HepG2 (cell line): ENCODE data around the gene SLC12A1. TPM values are rescaled to one million over a fixed set of nuclear protein-coding genes. Genes with fewer than 3 reads are reported as not detected.

Source experiments
- ATAC-seq: fragments of 200-7000 bp; cut with Tn5 transposase; 3 replicates; pipeline ENCODE4 v1.9.1; 2020; ENCODE audit warnings: mild to moderate bottlenecking, moderate library complexity
- BruUV-seq: library from RNA; stranded (reverse); fragments of 400-500 nt; replicated peaks from 2 replicates; lab custom pipeline; 2021; lab: Mats Ljungman, UMichigan
- CTCF ChIA-PET: fragments of 300-600 bp; formaldehyde crosslinking; extraction: SDS; loops from one replicate; lab custom pipeline; 2021; ENCODE audit warnings: low total read pairs, inconsistent platforms, low intra/inter-chr PET ratio; lab: Yijun Ruan, JAX
- POLR2A ChIA-PET: fragments of 350-600 bp; sonication (Branson Sonifier 250); formaldehyde crosslinking; loops from one replicate; lab custom pipeline; 2020; ENCODE audit warnings: antibody characterized with exemption, inconsistent platforms; lab: Yijun Ruan, JAX
- DNase-seq: peaks from one replicate; pipeline ENCODE4 v3.0.0-alpha.2; 2015; ENCODE audit warnings: low spot score
- FAIRE-seq: peaks from 3 replicates; lab custom pipeline; 2011; peaks lifted over from hg19 to GRCh38; lab: Jason Lieb, UNC
- H2AFZ ChIP-seq: one replicate; pipeline ENCODE4 v1.6.1; 2011; ENCODE audit warnings: low read length, inconsistent platforms
- H3K27ac ChIP-seq: fragments of 300-600 bp; 3 replicates; pipeline ENCODE4 v1.8.0; 2011; ENCODE audit warnings: mixed run types, mild to moderate bottlenecking, mixed read lengths, low read length, inconsistent platforms; ENCODE audit not compliant: insufficient read depth; ENCODE audit errors: extremely low read length
- H3K27me3 ChIP-seq, 2 experiments: fragments of 200-600 bp in 1 of 2; 2 replicates in 1 of 2; 3 replicates in 1 of 2; pipeline versions ENCODE4 v1.6.0 to v1.8.0; 2011; ENCODE audit warnings: low read length in 2 of 2, mild to moderate bottlenecking in 2 of 2, moderate library complexity in 2 of 2, inconsistent platforms in 1 of 2; ENCODE audit not compliant: insufficient read depth in 2 of 2, control insufficient read depth in 1 of 2
- H3K36me3 ChIP-seq, 2 experiments: fragments of 200-600 bp in 1 of 2; replicated peaks in 1 of 2; 2 replicates in 1 of 2; 3 replicates in 1 of 2; pipeline versions ENCODE4 v1.5.1 to v1.8.0; 2011; ENCODE audit warnings: low read length in 2 of 2, inconsistent platforms in 1 of 2; ENCODE audit not compliant: insufficient read depth in 2 of 2, control insufficient read depth in 1 of 2
- H3K4me1 ChIP-seq: 2 replicates; pipeline ENCODE4 v1.5.1; 2012; ENCODE audit warnings: low read length, inconsistent platforms; ENCODE audit not compliant: insufficient read depth
- H3K4me2 ChIP-seq: 2 replicates; pipeline ENCODE4 v1.6.0; 2011; ENCODE audit warnings: low read depth, low read length, inconsistent platforms
- H3K4me3 ChIP-seq, 3 experiments: fragments of 200-600 bp in 1 of 3; sonication (generic), shearing (Covaris generic) in 1 of 3; replicated peaks in 1 of 3; 2 replicates each; pipeline ENCODE4 v1.5.1; 2011 to 2016; ENCODE audit warnings: low read length in 3 of 3, inconsistent platforms in 2 of 3, low read depth in 2 of 3, mild to moderate bottlenecking in 2 of 3, control low read depth in 1 of 3, mixed read lengths in 1 of 3; ENCODE audit not compliant: insufficient read depth in 1 of 3
- H3K79me2 ChIP-seq: one replicate; pipeline ENCODE4 v1.6.1; 2011; ENCODE audit warnings: low read length, inconsistent platforms; ENCODE audit not compliant: insufficient read depth
- H3K9ac ChIP-seq: 2 replicates; pipeline ENCODE4 v1.6.0; 2011; ENCODE audit warnings: mild to moderate bottlenecking, low read depth, low read length, inconsistent platforms; ENCODE audit not compliant: insufficient read depth
- H3K9me3 ChIP-seq: 2 replicates; pipeline ENCODE4 v1.5.1; 2012; ENCODE audit warnings: mild to moderate bottlenecking, low read length
- H4K20me1 ChIP-seq: 2 replicates; pipeline ENCODE4 v1.6.0; 2011; ENCODE audit warnings: inconsistent platforms, mild to moderate bottlenecking, low read length, moderate library complexity; ENCODE audit not compliant: insufficient read depth
- ARHGAP35 ChIP-seq: sonication (generic); formaldehyde crosslinking; IDR thresholded peaks from 2 replicates; pipeline ENCODE4 v1.9.0; 2022; ENCODE audit warnings: mild to moderate bottlenecking, inconsistent platforms, moderate library complexity, missing genetic modification reagents, borderline replicate concordance
- HBP1 ChIP-seq: IDR thresholded peaks from 2 replicates; pipeline ENCODE4 v1.6.1; 2016; ENCODE audit warnings: low read depth, control low read depth
- KLF16 ChIP-seq, 2 experiments: sonication (generic) in 1 of 2; formaldehyde crosslinking in 1 of 2; IDR thresholded peaks; 2 replicates each; pipeline versions ENCODE4 v1.6.1 to v1.8.0; 2016 to 2023; ENCODE audit warnings: missing genetic modification reagents in 2 of 2, missing compliant biosample characterization in 1 of 2
- NKX3-1 ChIP-seq: sonication (generic); formaldehyde crosslinking; IDR thresholded peaks from 2 replicates; pipeline ENCODE4 v1.5.0; 2020; ENCODE audit warnings: missing genetic modification reagents
- ZMYM4 ChIP-seq: sonication (generic); formaldehyde crosslinking; IDR thresholded peaks from 2 replicates; pipeline ENCODE4 v1.8.1; 2023; ENCODE audit warnings: mild to moderate bottlenecking, missing genetic modification reagents
- ZNF12 ChIP-seq: sonication (generic); formaldehyde crosslinking; IDR thresholded peaks from 2 replicates; pipeline ENCODE4 v1.5.0; 2020; ENCODE audit warnings: missing genetic modification reagents
- ZNF142 ChIP-seq: sonication (generic); formaldehyde crosslinking; IDR thresholded peaks from 2 replicates; pipeline ENCODE4 v1.4.0; 2020; ENCODE audit warnings: missing genetic modification reagents
- ZNF816 ChIP-seq: sonication (generic); formaldehyde crosslinking; IDR thresholded peaks from 2 replicates; pipeline ENCODE4 v1.8.0; 2022; ENCODE audit warnings: missing genetic modification reagents, mild to moderate bottlenecking, borderline replicate concordance
- WGBS: methylation state at CpG from one replicate; pipeline ENCODE4 v1.1.6; 2017; ENCODE audit warnings: low lambda C conversion rate; 5-methylcytosine and 5-hydroxymethylcytosine counted together
- in situ Hi-C: cut with HindIII; loops from 2 replicates; pipeline ENCODE4 v1.10.0; 2017; ENCODE audit warnings: low pct_unique_long_range_greater_than_20kb; ENCODE audit not compliant: extremely low pct_ligation_motif_present
- intact Hi-C: fragments of 100-400 bp; cut with micrococcal nuclease; formaldehyde crosslinking; loops from one replicate; pipeline ENCODE4 v1.10.0; 2022; ENCODE audit not compliant: unreplicated experiment
- polyA plus RNA-seq, 8 experiments: library from polyadenylated mRNA; depleted of rRNA in 3 of 8; stranded (reverse) in 7 of 8; unstranded in 1 of 8; fragments of >200 nt; fragmentation: Illumina TruSeq in 4 of 8; extraction: Trizol in 4 of 8; gene quantifications; 2 replicates each; pipeline versions ENCODE4 v1.2.1 to v1.2.3, GENCODE V29; 2011 to 2016; ENCODE audit warnings: low read depth in 4 of 8, missing spikeins in 1 of 8, mixed read lengths in 1 of 8; ENCODE audit not compliant: insufficient read depth in 1 of 8
- total RNA-seq, 5 experiments: library from RNA; depleted of rRNA; stranded (reverse); fragments of >200 nt; fragmentation: Illumina TruSeq; extraction: Trizol; gene quantifications; 2 replicates each; pipeline ENCODE4 v1.2.3, GENCODE V29; 2016; ENCODE audit warnings: low read depth in 1 of 5
- TF ChIP-seq, protein P1 (sequence below), 2 experiments: IDR thresholded peaks; 2 replicates each; pipeline ENCODE4 v1.6.1; 2011 to 2012; ENCODE audit warnings: low read length in 2 of 2, borderline replicate concordance in 1 of 2, low read depth in 1 of 2, mild to moderate bottlenecking in 1 of 2, moderate library complexity in 1 of 2
- TF ChIP-seq, protein P2 (sequence below): IDR thresholded peaks from 2 replicates; pipeline ENCODE4 v1.6.1; 2018; ENCODE audit warnings: missing genetic modification reagents

The SLC12A1 gene
- total and polyA plus RNA-seq, 2 of the 13 experiments (the other 11 are each of a cell fraction or from before 2014, with no cell fraction given): not detected

- no peak overlapping the region for H3K9ac ChIP-seq
- H3K9me3 ChIP-seq: no peaks in the 10 kb centered on the region
- no peaks in the 10 kb centered on the region for H3K4me1 ChIP-seq
- no peak overlapping the region for H3K4me2 ChIP-seq
- H3K4me3 ChIP-seq: no peak overlapping the region
- no peaks in the 10 kb centered on the region for H3K79me2 ChIP-seq
- H3K27ac ChIP-seq: no peak overlapping the region
- in situ Hi-C loops (no loop called here), intact Hi-C loops (no loop called here)
- BruUV-seq: no TSS peak
- WGBS: 39% methylated on average over 15 of the region's 15 CpGs
- ChIA-PET CTCF (no interaction called here), POLR2A (no interaction called here)
- FAIRE-seq (no peak), ATAC-seq (peak; percentile 56; the same call in 1 of the 3 replicates), DNase-seq (peak; percentile 30)
- H4K20me1 ChIP-seq: no peaks in the 10 kb centered on the region
- H3K36me3 ChIP-seq: no peaks in the 10 kb centered on the region
- no peaks in the 10 kb centered on the region; a peak in 1 of 5 replicates for H3K27me3 ChIP-seq
- no peak overlapping the region for H2AFZ ChIP-seq
- peak; percentile 26; the same call in 1 of the 2 replicates for TF ChIP-seq ZMYM4
- TF ChIP-seq HBP1: 0 out of 2 replicates have a peak, but pooled peaks have one; percentile 68
- peak; percentile 50; the same call in 1 of the 2 replicates for TF ChIP-seq ZNF816 (CRISPR knock-in tag)
- TF ChIP-seq, protein P1, sequence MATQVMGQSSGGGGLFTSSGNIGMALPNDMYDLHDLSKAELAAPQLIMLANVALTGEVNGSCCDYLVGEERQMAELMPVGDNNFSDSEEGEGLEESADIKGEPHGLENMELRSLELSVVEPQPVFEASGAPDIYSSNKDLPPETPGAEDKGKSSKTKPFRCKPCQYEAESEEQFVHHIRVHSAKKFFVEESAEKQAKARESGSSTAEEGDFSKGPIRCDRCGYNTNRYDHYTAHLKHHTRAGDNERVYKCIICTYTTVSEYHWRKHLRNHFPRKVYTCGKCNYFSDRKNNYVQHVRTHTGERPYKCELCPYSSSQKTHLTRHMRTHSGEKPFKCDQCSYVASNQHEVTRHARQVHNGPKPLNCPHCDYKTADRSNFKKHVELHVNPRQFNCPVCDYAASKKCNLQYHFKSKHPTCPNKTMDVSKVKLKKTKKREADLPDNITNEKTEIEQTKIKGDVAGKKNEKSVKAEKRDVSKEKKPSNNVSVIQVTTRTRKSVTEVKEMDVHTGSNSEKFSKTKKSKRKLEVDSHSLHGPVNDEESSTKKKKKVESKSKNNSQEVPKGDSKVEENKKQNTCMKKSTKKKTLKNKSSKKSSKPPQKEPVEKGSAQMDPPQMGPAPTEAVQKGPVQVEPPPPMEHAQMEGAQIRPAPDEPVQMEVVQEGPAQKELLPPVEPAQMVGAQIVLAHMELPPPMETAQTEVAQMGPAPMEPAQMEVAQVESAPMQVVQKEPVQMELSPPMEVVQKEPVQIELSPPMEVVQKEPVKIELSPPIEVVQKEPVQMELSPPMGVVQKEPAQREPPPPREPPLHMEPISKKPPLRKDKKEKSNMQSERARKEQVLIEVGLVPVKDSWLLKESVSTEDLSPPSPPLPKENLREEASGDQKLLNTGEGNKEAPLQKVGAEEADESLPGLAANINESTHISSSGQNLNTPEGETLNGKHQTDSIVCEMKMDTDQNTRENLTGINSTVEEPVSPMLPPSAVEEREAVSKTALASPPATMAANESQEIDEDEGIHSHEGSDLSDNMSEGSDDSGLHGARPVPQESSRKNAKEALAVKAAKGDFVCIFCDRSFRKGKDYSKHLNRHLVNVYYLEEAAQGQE (IDR thresholded peaks at IDR 0.05; ENCODE audit: borderline replicate concordance in 1 of 2, low read depth in 1 of 2, low read length in 2 of 2): peak in 1 of 2 experiments; percentile 99
- peak; percentile 71; the same call in 1 of the 2 replicates for TF ChIP-seq NKX3-1 (CRISPR knock-in tag)
- TF ChIP-seq, protein P2, sequence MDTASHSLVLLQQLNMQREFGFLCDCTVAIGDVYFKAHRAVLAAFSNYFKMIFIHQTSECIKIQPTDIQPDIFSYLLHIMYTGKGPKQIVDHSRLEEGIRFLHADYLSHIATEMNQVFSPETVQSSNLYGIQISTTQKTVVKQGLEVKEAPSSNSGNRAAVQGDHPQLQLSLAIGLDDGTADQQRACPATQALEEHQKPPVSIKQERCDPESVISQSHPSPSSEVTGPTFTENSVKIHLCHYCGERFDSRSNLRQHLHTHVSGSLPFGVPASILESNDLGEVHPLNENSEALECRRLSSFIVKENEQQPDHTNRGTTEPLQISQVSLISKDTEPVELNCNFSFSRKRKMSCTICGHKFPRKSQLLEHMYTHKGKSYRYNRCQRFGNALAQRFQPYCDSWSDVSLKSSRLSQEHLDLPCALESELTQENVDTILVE (CRISPR knock-in tag): 0 out of 2 replicates have a peak, but pooled peaks have one; percentile 30
- TF ChIP-seq ZNF142 (CRISPR knock-in tag): peak; percentile 51; the same call in 1 of the 2 replicates
- peak in 1 of 2 experiments; percentile 71; a peak in 2 of 4 replicates for TF ChIP-seq KLF16 (CRISPR knock-in tag; IDR thresholded peaks at IDR 0.05)
- peak; percentile 45; the same call in 1 of the 2 replicates for TF ChIP-seq ARHGAP35 (CRISPR knock-in tag)
- TF ChIP-seq ZNF12: peak; percentile 55; the same call in 1 of the 2 replicates
Measured at GRCh38 chr15:48190932-48191573, 15.0 kb upstream of the SLC12A1 start.
